HEK293 (cell line): ENCODE data around the gene ALPG.

ENCODE experiments used
- CTCF ChIA-PET: fragments of 350-600 bp; formaldehyde crosslinking; extraction: SDS; loops from one replicate; lab custom pipeline; 2021; ENCODE audit warnings: antibody characterized with exemption; lab: Yijun Ruan, JAX
- POLR2A ChIA-PET: fragments of 300-600 bp; formaldehyde crosslinking; extraction: SDS; loops from one replicate; lab custom pipeline; 2020; ENCODE audit warnings: antibody characterized with exemption, inconsistent platforms; lab: Yijun Ruan, JAX
- H3K27ac ChIP-seq: fragments of 200-500 bp; sonication (Bioruptor generic); 2 replicates; pipeline ENCODE4 v1.5.1; 2014; ENCODE audit warnings: low read depth, low read length, control low read depth, inconsistent platforms; ENCODE audit errors: extremely low read depth
- H3K36me3 ChIP-seq, 2 experiments: fragments of 200-500 bp in 1 of 2; sonication (Bioruptor generic) in 1 of 2; 1 replicate in 1 of 2; 2 replicates in 1 of 2; pipeline ENCODE4 v1.5.1; 2014 to 2017; ENCODE audit warnings: inconsistent platforms in 2 of 2, low read length in 2 of 2; ENCODE audit not compliant: control insufficient read depth in 2 of 2, insufficient read depth in 1 of 2
- H3K4me1 ChIP-seq: fragments of 200-500 bp; sonication (Bioruptor generic); 2 replicates; pipeline ENCODE4 v1.5.1; 2014; ENCODE audit warnings: mild to moderate bottlenecking, low read length, inconsistent platforms; ENCODE audit not compliant: control insufficient read depth, insufficient read depth
- H3K4me3 ChIP-seq: 2 replicates; pipeline ENCODE4 v1.5.1; 2011; ENCODE audit warnings: low read depth, mild to moderate bottlenecking, control low read depth, low read length, moderate library complexity
- H3K9me3 ChIP-seq: fragments of 200-500 bp; sonication (Bioruptor generic); 2 replicates; pipeline ENCODE4 v1.5.1; 2014; ENCODE audit warnings: low read depth, low read length, inconsistent platforms; ENCODE audit not compliant: control insufficient read depth, insufficient read depth
- FEZF1 ChIP-seq: fragments of 450-650 bp; formaldehyde crosslinking; IDR thresholded peaks from 2 replicates; pipeline ENCODE4 v1.5.1; 2016; ENCODE audit warnings: missing biosample characterization, missing genetic modification characterization
- GLIS1 ChIP-seq: fragments of 450-650 bp; formaldehyde crosslinking; IDR thresholded peaks from 2 replicates; pipeline ENCODE4 v1.5.1; 2016; ENCODE audit warnings: missing biosample characterization, missing genetic modification characterization
- IKZF3 ChIP-seq: fragments of 450-650 bp; IDR thresholded peaks from 2 replicates; pipeline ENCODE4 v1.5.0; 2018; ENCODE audit warnings: missing biosample characterization, mild to moderate bottlenecking, missing genetic modification characterization, moderate library complexity
- MEIS1 ChIP-seq: sonication (generic); formaldehyde crosslinking; IDR thresholded peaks from 2 replicates; pipeline ENCODE4 v1.8.1; 2022; ENCODE audit warnings: missing genetic modification reagents, mild to moderate bottlenecking, borderline replicate concordance
- RBAK ChIP-seq: fragments of 450-650 bp; formaldehyde crosslinking; IDR thresholded peaks from 2 replicates; pipeline ENCODE4 v1.5.1; 2016; ENCODE audit warnings: missing biosample characterization, missing genetic modification characterization
- SALL2 ChIP-seq: fragments of 450-650 bp; formaldehyde crosslinking; IDR thresholded peaks from 2 replicates; pipeline ENCODE4 v1.5.0; 2017; ENCODE audit warnings: missing biosample characterization, mild to moderate bottlenecking, missing genetic modification characterization, borderline replicate concordance
- TCF7L2 ChIP-seq: IDR thresholded peaks from 2 replicates; pipeline ENCODE4 v1.6.1; 2011; ENCODE audit warnings: low read depth, mild to moderate bottlenecking, inconsistent platforms, low read length, moderate library complexity, borderline replicate concordance
- ZIC2 ChIP-seq: fragments of 450-650 bp; formaldehyde crosslinking; IDR thresholded peaks from 2 replicates; pipeline ENCODE4 v1.5.1; 2016; ENCODE audit warnings: missing biosample characterization, missing genetic modification characterization
- ZNF112 ChIP-seq: fragments of 450-650 bp; formaldehyde crosslinking; IDR thresholded peaks from 2 replicates; pipeline ENCODE4 v1.5.0; 2017; ENCODE audit warnings: missing biosample characterization, missing genetic modification characterization
- ZNF133 ChIP-seq: fragments of 450-650 bp; formaldehyde crosslinking; IDR thresholded peaks from 2 replicates; pipeline ENCODE4 v1.5.1; 2016; ENCODE audit warnings: missing biosample characterization, missing genetic modification characterization
- ZNF157 ChIP-seq: fragments of 450-650 bp; formaldehyde crosslinking; IDR thresholded peaks from 2 replicates; pipeline ENCODE4 v1.5.1; 2016; ENCODE audit warnings: missing biosample characterization, missing genetic modification characterization
- ZNF169 ChIP-seq: fragments of 450-650 bp; formaldehyde crosslinking; IDR thresholded peaks from 2 replicates; pipeline ENCODE4 v1.5.1; 2016; ENCODE audit warnings: missing biosample characterization, missing genetic modification characterization
- ZNF175 ChIP-seq: fragments of 450-650 bp; formaldehyde crosslinking; IDR thresholded peaks from 2 replicates; pipeline ENCODE4 v1.5.1; 2016; ENCODE audit warnings: missing biosample characterization, missing genetic modification characterization
- ZNF18 ChIP-seq: fragments of 450-650 bp; formaldehyde crosslinking; IDR thresholded peaks from 2 replicates; pipeline ENCODE4 v1.5.1; 2016; ENCODE audit warnings: missing biosample characterization, missing genetic modification characterization
- ZNF19 ChIP-seq: fragments of 450-650 bp; formaldehyde crosslinking; IDR thresholded peaks from 2 replicates; pipeline ENCODE4; 2016; ENCODE audit warnings: missing biosample characterization, missing genetic modification characterization, low read depth
- ZNF223 ChIP-seq: fragments of 450-650 bp; formaldehyde crosslinking; IDR thresholded peaks from 2 replicates; pipeline ENCODE4 v1.5.1; 2016; ENCODE audit warnings: missing biosample characterization, missing genetic modification characterization
- ZNF239 ChIP-seq: fragments of 450-650 bp; formaldehyde crosslinking; IDR thresholded peaks from 2 replicates; pipeline ENCODE4 v1.5.1; 2016; ENCODE audit warnings: missing biosample characterization, missing genetic modification characterization
- ZNF324 ChIP-seq: fragments of 450-650 bp; formaldehyde crosslinking; IDR thresholded peaks from 2 replicates; pipeline ENCODE4 v1.5.1; 2016; ENCODE audit warnings: missing biosample characterization, missing genetic modification characterization
- ZNF416 ChIP-seq: fragments of 450-650 bp; formaldehyde crosslinking; IDR thresholded peaks from 2 replicates; pipeline ENCODE4 v1.5.1; 2016; ENCODE audit warnings: missing biosample characterization, missing genetic modification characterization
- ZNF510 ChIP-seq: fragments of 450-650 bp; formaldehyde crosslinking; IDR thresholded peaks from 2 replicates; pipeline ENCODE4 v1.5.1; 2018; ENCODE audit warnings: mild to moderate bottlenecking, missing genetic modification characterization, missing biosample characterization; ENCODE audit not compliant: insufficient replicate concordance
- ZNF514 ChIP-seq: fragments of 450-650 bp; formaldehyde crosslinking; IDR thresholded peaks from 2 replicates; pipeline ENCODE4 v1.5.1; 2016; ENCODE audit warnings: missing biosample characterization, missing genetic modification characterization
- ZNF529 ChIP-seq: fragments of 450-650 bp; formaldehyde crosslinking; IDR thresholded peaks from 2 replicates; pipeline ENCODE4 v1.5.1; 2017; ENCODE audit warnings: missing genetic modification characterization, missing biosample characterization; ENCODE audit not compliant: insufficient replicate concordance
- ZNF544 ChIP-seq: fragments of 450-650 bp; formaldehyde crosslinking; IDR thresholded peaks from 2 replicates; pipeline ENCODE4 v1.5.0; 2017; ENCODE audit warnings: missing biosample characterization, missing genetic modification characterization
- ZNF623 ChIP-seq: fragments of 450-650 bp; formaldehyde crosslinking; IDR thresholded peaks from 2 replicates; pipeline ENCODE4 v1.5.1; 2016; ENCODE audit warnings: missing biosample characterization, missing genetic modification characterization
- ZNF76 ChIP-seq: fragments of 450-650 bp; formaldehyde crosslinking; IDR thresholded peaks from 2 replicates; pipeline ENCODE4; 2016; ENCODE audit warnings: low read depth, missing biosample characterization, missing genetic modification characterization, borderline replicate concordance
- ZNF768 ChIP-seq: fragments of 450-650 bp; formaldehyde crosslinking; IDR thresholded peaks from 2 replicates; pipeline ENCODE4 v1.5.1; 2018; ENCODE audit warnings: missing biosample characterization, mild to moderate bottlenecking, missing genetic modification characterization
- ZSCAN16 ChIP-seq: fragments of 450-650 bp; formaldehyde crosslinking; IDR thresholded peaks from 2 replicates; pipeline ENCODE4 v1.5.1; 2016; ENCODE audit warnings: missing biosample characterization, missing genetic modification characterization

The ALPG gene

GRCh38 chr2:232382331-232383225 is 24.1 kb upstream of the ALPG start:
- ChIA-PET POLR2A (no interaction called here), CTCF (no interaction called here)
- TF ChIP-seq ZNF510, result no peak
- no peak for TF ChIP-seq FEZF1 (tag by site-specific recombination)
- no peak for TF ChIP-seq IKZF3
- no peak for TF ChIP-seq ZNF19 (tag by site-specific recombination)
- no peak for TF ChIP-seq ZNF768
- TF ChIP-seq ZNF169 (tag by site-specific recombination), result no peak
- TF ChIP-seq ZNF623 (tag by site-specific recombination), result peak; percentile 56
- TF ChIP-seq ZNF416 (tag by site-specific recombination), result no peak
- TF ChIP-seq ZSCAN16 (tag by site-specific recombination), result no peak
- no peak for TF ChIP-seq RBAK (tag by site-specific recombination)
- no peak for TF ChIP-seq ZNF324 (tag by site-specific recombination)
- TF ChIP-seq ZNF175, result no peak
- no peak for TF ChIP-seq ZNF514
- TF ChIP-seq ZNF223 (tag by site-specific recombination), result no peak
- 0 out of 2 replicates have a peak, but pooled peaks have one; percentile 19 for TF ChIP-seq ZIC2 (tag by site-specific recombination)
- TF ChIP-seq GLIS1 (tag by site-specific recombination), result peak; percentile 81
- no peak for TF ChIP-seq ZNF544 (tag by site-specific recombination)
- no peak for TF ChIP-seq ZNF18 (tag by site-specific recombination)
- TF ChIP-seq SALL2 (tag by site-specific recombination), result no peak
- TF ChIP-seq MEIS1, result no peak
- TF ChIP-seq ZNF112 (tag by site-specific recombination), result no peak
- no peak overlapping the region for H3K4me3 ChIP-seq
- no peaks in the 10 kb centered on the region for H3K9me3 ChIP-seq
- no peak overlapping the region for H3K27ac ChIP-seq
- no peaks in the 10 kb centered on the region for H3K4me1 ChIP-seq
- H3K36me3 ChIP-seq, result no peaks in the 10 kb centered on the region

- no peaks in the 10 kb centered on the region for H3K9me3 ChIP-seq
- H3K27ac ChIP-seq, result no peak overlapping the region
- ChIA-PET CTCF (interaction anchor here (0.6 to 2.2 kb wide), 5 partner anchors 9 to 484 kb away, joined by 3 to 6 read pairs (median 4); no protein-coding TSS in a partner anchor), POLR2A (no interaction called here)
- no peak overlapping the region for H3K4me3 ChIP-seq
- TF ChIP-seq ZIC2 (tag by site-specific recombination), result no peak
- no peak for TF ChIP-seq ZNF239 (tag by site-specific recombination)
- no peak for TF ChIP-seq ZNF157
- no peak for TF ChIP-seq TCF7L2
- no peak for TF ChIP-seq ZNF529 (tag by site-specific recombination)
- no peak for TF ChIP-seq ZNF133 (tag by site-specific recombination)
- TF ChIP-seq ZNF76 (tag by site-specific recombination), result no peak
- TF ChIP-seq, all 188 proteins: peak for 0
- H3K36me3 ChIP-seq, result no peaks in the 10 kb centered on the region
- no peaks in the 10 kb centered on the region for H3K4me1 ChIP-seq
Observed at GRCh38 chr2:232384466-232384865, 22.2 kb upstream of the ALPG start.
